ENCODE measurements around the gene ATP13A4.

The ATP13A4 gene

GRCh38 chr3:193391902-193392301 lies 162.8 kb downstream of the ATP13A4 start:
- no peak for DNase-seq

- DNase-seq, result no peak
Observed at GRCh38 chr3:193389335-193389734, 165.4 kb downstream of the ATP13A4 start.

- DNase-seq, result no peak
Observed at GRCh38 chr3:193388361-193388760, 166.3 kb downstream of the ATP13A4 start.

GRCh38 chr3:193387596-193387995 lies 167.1 kb downstream of the ATP13A4 start:
- DNase-seq, result no peak

- no peak for DNase-seq
Observed at GRCh38 chr3:193378706-193379105, 176.0 kb downstream of the ATP13A4 start, which contains the start of gene ATP13A5. Gene ATP13A5, minus strand, starts transcription at chr3:193378753. Its CDS starts 28 bp downstream, at chr3:193378725.

- DNase-seq, result no peak
Observed at GRCh38 chr3:193377591-193377990, 177.1 kb downstream of the ATP13A4 start.

- DNase-seq, result no peak
Observed at GRCh38 chr3:193375614-193376013, 179.1 kb downstream of the ATP13A4 start.

- no peak for DNase-seq
Observed at GRCh38 chr3:193372783-193373182, 181.9 kb downstream of the ATP13A4 start.

GRCh38 chr3:193367868-193368267 lies 186.8 kb downstream of the ATP13A4 start:
- no peak for DNase-seq

GRCh38 chr3:193357291-193357690 lies 197.4 kb downstream of the ATP13A4 start:
- no peak for DNase-seq

- DNase-seq, result no peak
Observed at GRCh38 chr3:193354423-193354822, 200.3 kb downstream of the ATP13A4 start.

Measured in stimulated activated CD4-positive, alpha-beta T cell treated with anti-CD3 and anti-CD28 coated beads, Interleukin-1b, Interleukin-23, amount 100 ng/mL, for 48 hours (primary cell).